ENCODE data around the gene IMMT.

The IMMT gene

DNA sequence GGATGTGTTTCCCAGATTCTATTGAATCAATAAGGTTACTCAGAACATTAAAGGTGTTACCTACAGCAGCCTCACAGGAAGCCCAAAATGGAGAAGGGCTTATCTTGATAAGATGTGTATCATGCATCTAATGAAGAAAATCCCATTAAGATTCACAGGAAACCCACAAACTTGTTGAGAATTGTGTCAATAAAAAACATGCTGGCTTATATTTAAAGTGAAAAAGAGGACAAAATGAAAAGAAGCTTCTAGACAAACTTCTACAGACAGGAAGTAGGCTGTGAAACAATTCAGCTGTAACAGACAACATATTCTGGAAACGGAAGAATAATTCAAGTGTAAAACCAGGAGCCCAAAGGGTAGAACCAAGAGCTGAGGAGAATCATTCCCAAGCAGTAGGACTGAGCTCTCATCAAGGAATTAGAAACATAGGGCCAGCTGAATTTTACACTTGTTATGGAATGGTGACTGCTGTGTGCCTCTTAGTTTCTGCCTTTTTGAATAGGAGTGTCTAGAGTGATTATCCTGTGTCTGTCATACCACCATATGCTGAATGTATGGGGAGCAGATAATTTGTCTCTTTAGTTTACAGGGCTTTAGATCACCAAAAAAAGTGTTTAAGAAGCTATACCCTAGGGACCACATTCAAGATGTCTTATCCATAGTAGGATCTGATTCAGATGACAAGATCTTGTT lies 9.6 kb downstream of the IMMT start:
- Histone ChIP-seq H3K27me3 (no peaks in the 10 kb centered on the region), H3K9me3 (no peaks in the 10 kb centered on the region), H3K36me3 (peaks cover 8% of the 10 kb centered on the region; the same call in 1 of the 2 replicates), H3K4me3 (ENCODE audit: low read depth, low read length) (no peak overlapping the region), H3K4me1 (no peaks in the 10 kb centered on the region; the same call in 1 of the 2 replicates)
- no peak for DNase-seq
- TF ChIP-seq, protein P1, sequence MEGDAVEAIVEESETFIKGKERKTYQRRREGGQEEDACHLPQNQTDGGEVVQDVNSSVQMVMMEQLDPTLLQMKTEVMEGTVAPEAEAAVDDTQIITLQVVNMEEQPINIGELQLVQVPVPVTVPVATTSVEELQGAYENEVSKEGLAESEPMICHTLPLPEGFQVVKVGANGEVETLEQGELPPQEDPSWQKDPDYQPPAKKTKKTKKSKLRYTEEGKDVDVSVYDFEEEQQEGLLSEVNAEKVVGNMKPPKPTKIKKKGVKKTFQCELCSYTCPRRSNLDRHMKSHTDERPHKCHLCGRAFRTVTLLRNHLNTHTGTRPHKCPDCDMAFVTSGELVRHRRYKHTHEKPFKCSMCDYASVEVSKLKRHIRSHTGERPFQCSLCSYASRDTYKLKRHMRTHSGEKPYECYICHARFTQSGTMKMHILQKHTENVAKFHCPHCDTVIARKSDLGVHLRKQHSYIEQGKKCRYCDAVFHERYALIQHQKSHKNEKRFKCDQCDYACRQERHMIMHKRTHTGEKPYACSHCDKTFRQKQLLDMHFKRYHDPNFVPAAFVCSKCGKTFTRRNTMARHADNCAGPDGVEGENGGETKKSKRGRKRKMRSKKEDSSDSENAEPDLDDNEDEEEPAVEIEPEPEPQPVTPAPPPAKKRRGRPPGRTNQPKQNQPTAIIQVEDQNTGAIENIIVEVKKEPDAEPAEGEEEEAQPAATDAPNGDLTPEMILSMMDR (IDR thresholded peaks at IDR 0.05; ENCODE audit: low read depth, low read length) = no peak

DNA sequence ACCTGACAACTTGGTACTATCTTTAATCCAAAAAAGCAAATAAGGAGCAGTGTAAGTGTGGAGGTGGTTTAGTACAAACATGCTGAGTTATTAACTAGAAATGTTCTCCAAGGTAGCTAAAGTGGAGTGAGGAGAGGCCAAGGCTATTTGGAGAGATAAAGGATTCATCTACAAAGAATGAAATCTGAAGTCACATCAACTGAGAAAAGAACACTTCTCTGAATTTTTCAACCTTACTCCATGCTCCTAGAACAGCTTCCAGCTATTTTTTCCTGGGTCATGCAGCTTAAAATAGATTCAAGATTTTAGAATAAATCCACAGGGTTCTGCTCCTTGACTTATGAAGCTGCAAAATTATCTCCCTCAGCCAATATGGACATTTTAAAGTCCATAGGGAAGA lies 18.7 kb downstream of the IMMT start:
- no peaks in the 10 kb centered on the region for H3K27me3 ChIP-seq
- H3K4me1 ChIP-seq = no peaks in the 10 kb centered on the region
- TF ChIP-seq, protein P1 (IDR thresholded peaks at IDR 0.05; ENCODE audit: low read depth, low read length) = no peak
- no peaks in the 10 kb centered on the region for H3K9me3 ChIP-seq
- H3K36me3 ChIP-seq = peaks cover 14% of the 10 kb centered on the region
- no peak for DNase-seq
- H3K4me3 ChIP-seq (ENCODE audit: low read depth, low read length) = no peak overlapping the region

DNA sequence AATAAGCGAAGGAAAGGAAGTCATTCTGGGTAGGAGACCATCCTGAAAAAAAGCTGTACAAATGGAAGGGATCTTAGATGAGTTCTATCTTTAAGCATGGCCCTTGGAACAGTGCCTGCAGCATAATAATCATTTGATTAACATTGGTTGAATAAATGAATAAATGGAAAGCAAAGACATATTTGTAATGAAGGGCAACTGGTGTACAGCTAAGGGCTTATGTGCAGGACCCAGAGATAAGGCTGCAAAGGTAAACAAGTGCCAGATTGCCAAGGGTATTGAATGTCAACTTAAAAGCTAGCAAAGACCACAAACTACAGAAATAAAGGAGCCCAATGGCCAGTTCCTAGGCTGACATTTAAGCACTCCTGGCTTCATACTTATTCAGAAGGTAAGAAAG lies 19.4 kb downstream of the IMMT start:
- Histone ChIP-seq H3K4me1 (no peaks in the 10 kb centered on the region), H3K27me3 (no peaks in the 10 kb centered on the region), H3K4me3 (ENCODE audit: low read depth, low read length) (no peak overlapping the region), H3K9me3 (no peaks in the 10 kb centered on the region), H3K36me3 (peaks cover 14% of the 10 kb centered on the region)
- TF ChIP-seq, protein P1 (IDR thresholded peaks at IDR 0.05; ENCODE audit: low read depth, low read length) = no peak
- no peak for DNase-seq

DNA sequence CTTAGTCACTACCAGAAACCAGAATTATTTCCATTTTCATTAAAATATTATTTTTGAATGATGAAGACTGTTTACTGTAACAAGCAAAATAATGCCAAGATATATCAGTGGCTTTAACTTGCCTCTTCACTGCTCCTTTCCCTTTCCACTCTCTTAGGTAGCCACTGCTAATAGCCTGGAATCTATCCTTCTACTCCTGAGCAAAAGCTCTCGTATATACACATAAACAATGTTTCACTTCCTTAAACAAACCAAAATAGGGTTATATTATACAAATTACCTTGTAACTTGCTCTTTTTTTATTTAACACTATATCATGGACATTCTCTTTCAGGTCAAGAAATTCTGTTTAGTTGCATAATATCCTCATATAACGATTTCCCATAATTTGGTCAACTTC lies 20.8 kb downstream of the IMMT start:
- Histone ChIP-seq H3K36me3 (peaks cover 18% of the 10 kb centered on the region), H3K4me3 (ENCODE audit: low read depth, low read length) (no peak overlapping the region), H3K4me1 (no peaks in the 10 kb centered on the region), H3K9me3 (no peaks in the 10 kb centered on the region), H3K27me3 (no peaks in the 10 kb centered on the region)
- TF ChIP-seq, protein P1 (IDR thresholded peaks at IDR 0.05; ENCODE audit: low read depth, low read length) = no peak
- no peak for DNase-seq

DNA sequence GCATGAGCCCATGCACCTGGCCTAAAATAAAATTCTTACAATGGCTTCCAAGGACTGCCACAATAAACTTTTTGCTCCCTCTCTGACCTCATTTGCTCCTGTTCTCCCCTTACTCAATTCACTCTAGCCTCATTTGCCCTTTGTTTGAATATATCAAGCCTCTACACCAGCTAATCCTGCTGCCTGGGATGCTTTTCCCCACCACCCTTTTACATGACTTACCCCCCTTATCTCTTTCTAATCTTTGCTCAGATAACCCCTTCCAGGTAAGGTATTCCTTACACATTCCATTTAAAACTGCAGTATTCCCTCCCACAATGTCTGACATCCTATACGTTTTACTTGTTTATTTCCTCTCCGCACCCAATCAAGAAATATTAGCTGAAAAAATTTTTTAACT lies 22.7 kb downstream of the IMMT start:
- H3K9me3 ChIP-seq = no peaks in the 10 kb centered on the region
- H3K4me3 ChIP-seq (ENCODE audit: low read depth, low read length) = no peak overlapping the region
- peaks cover 13% of the 10 kb centered on the region for H3K36me3 ChIP-seq
- H3K27me3 ChIP-seq = no peaks in the 10 kb centered on the region
- H3K4me1 ChIP-seq = no peaks in the 10 kb centered on the region
- TF ChIP-seq, protein P1 (IDR thresholded peaks at IDR 0.05; ENCODE audit: low read depth, low read length) = no peak
- no peak for DNase-seq

DNA sequence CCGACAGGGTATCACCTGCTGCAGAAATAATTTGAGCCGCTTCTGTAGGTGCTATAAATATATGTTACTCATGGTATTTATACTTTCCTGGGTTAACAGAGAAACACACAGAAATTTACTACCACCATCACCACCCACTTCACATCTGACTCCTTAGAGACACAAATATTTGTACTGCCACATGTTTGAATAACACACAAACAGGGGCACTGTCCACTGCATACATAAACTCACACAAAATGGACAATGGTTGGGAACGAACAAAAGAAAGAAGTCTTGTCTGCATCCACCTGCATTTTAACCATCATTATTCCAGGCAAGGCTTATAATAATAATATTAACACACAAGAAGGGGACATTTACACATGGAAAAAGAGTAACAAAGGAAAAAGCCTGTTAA lies 24.0 kb downstream of the IMMT start:
- Histone ChIP-seq H3K36me3 (peaks cover 7% of the 10 kb centered on the region), H3K9me3 (no peaks in the 10 kb centered on the region), H3K27me3 (no peaks in the 10 kb centered on the region), H3K4me3 (ENCODE audit: low read depth, low read length) (no peak overlapping the region), H3K4me1 (no peaks in the 10 kb centered on the region)
- TF ChIP-seq, protein P1 (IDR thresholded peaks at IDR 0.05; ENCODE audit: low read depth, low read length) = no peak
- no peak for DNase-seq

Measured in BE2C (cell line).